ENCODE results near the gene TBKBP1. TPM values are rescaled to one million over a fixed set of nuclear protein-coding genes. Genes with fewer than 3 reads are reported as not detected.

TBKBP1 gene
- total and polyA plus RNA-seq, 9 donors, result 6.0 to 28.8 (median 22.8) TPM

GRCh38 chr17:47704736-47705135, 10.8 kb downstream of the TBKBP1 start:
- Histone ChIP-seq H3K27ac (no peak overlapping the region), H3K4me3 (no peak overlapping the region), H3K36me3 (no peaks in the 10 kb centered on the region), H3K4me1 (ENCODE audit: insufficient read depth) (peaks cover 9% of the 10 kb centered on the region), H3K27me3 (no peaks in the 10 kb centered on the region), H3K9me3 (no peaks in the 10 kb centered on the region)
- peak in 1 of 5 donors; percentile 21 for DNase-seq
- TF ChIP-seq POLR2A (IDR thresholded peaks at IDR 0.05) (no peak), EP300 (IDR thresholded peaks at IDR 0.05) (no peak), CTCF (IDR thresholded peaks at IDR 0.05) (no peak)
- 73 to 80% (median 76%) methylated on average over 6 of the region's 6 CpGs for WGBS, 3 donors
- intact Hi-C loops (cut with DNase I), result no loop called here

GRCh38 chr17:47705536-47706530, 11.9 kb downstream of the TBKBP1 start:
- no peak overlapping the region for H3K4me3 ChIP-seq
- DNase-seq, result no peak
- WGBS, 3 donors, result 64 to 72% (median 67%) methylated on average over 12 of the region's 12 CpGs
- H3K4me1 ChIP-seq (ENCODE audit: insufficient read depth), result peaks cover 9% of the 10 kb centered on the region
- no peak for TF ChIP-seq EP300 (IDR thresholded peaks at IDR 0.05)
- TF ChIP-seq CTCF (IDR thresholded peaks at IDR 0.05), result no peak
- TF ChIP-seq POLR2A (IDR thresholded peaks at IDR 0.05), result no peak
- no peaks in the 10 kb centered on the region for H3K9me3 ChIP-seq
- no peaks in the 10 kb centered on the region for H3K27me3 ChIP-seq
- intact Hi-C loops (cut with DNase I), result no loop called here
- no peaks in the 10 kb centered on the region for H3K36me3 ChIP-seq
- no peak overlapping the region for H3K27ac ChIP-seq

GRCh38 chr17:47707056-47707804, 13.3 kb downstream of the TBKBP1 start:
- Histone ChIP-seq H3K27me3 (no peaks in the 10 kb centered on the region), H3K4me3 (no peak overlapping the region), H3K9me3 (no peaks in the 10 kb centered on the region), H3K36me3 (no peaks in the 10 kb centered on the region), H3K4me1 (ENCODE audit: insufficient read depth) (peaks cover 8% of the 10 kb centered on the region), H3K27ac (no peak overlapping the region)
- DNase-seq, result no peak
- 69 to 85% (median 72%) methylated on average over 4 of the region's 4 CpGs for WGBS, 3 donors
- intact Hi-C loops (cut with DNase I), result no loop called here
- no peak for TF ChIP-seq POLR2A (IDR thresholded peaks at IDR 0.05)
- TF ChIP-seq EP300 (IDR thresholded peaks at IDR 0.05), result no peak
- no peak for TF ChIP-seq CTCF (IDR thresholded peaks at IDR 0.05)

- no peak for TF ChIP-seq POLR2A (IDR thresholded peaks at IDR 0.05)
- TF ChIP-seq CTCF (IDR thresholded peaks at IDR 0.05), result no peak
- no peak for TF ChIP-seq EP300 (IDR thresholded peaks at IDR 0.05)
- Histone ChIP-seq H3K27ac (no peak overlapping the region), H3K9me3 (no peaks in the 10 kb centered on the region), H3K4me1 (ENCODE audit: insufficient read depth) (peaks cover 6% of the 10 kb centered on the region), H3K27me3 (no peaks in the 10 kb centered on the region), H3K36me3 (no peaks in the 10 kb centered on the region), H3K4me3 (no peak overlapping the region)
- intact Hi-C loops (cut with DNase I), result no loop called here
- DNase-seq, result no peak
- WGBS, 3 donors, result 46 to 55% (median 55%) methylated on average over 3 of the region's 3 CpGs
Observed at GRCh38 chr17:47707884-47708283, 13.9 kb downstream of the TBKBP1 start.

Data from ovary (tissue), 9 donors.